ENCODE results near the gene HOXA7.

The HOXA7 gene

DNA sequence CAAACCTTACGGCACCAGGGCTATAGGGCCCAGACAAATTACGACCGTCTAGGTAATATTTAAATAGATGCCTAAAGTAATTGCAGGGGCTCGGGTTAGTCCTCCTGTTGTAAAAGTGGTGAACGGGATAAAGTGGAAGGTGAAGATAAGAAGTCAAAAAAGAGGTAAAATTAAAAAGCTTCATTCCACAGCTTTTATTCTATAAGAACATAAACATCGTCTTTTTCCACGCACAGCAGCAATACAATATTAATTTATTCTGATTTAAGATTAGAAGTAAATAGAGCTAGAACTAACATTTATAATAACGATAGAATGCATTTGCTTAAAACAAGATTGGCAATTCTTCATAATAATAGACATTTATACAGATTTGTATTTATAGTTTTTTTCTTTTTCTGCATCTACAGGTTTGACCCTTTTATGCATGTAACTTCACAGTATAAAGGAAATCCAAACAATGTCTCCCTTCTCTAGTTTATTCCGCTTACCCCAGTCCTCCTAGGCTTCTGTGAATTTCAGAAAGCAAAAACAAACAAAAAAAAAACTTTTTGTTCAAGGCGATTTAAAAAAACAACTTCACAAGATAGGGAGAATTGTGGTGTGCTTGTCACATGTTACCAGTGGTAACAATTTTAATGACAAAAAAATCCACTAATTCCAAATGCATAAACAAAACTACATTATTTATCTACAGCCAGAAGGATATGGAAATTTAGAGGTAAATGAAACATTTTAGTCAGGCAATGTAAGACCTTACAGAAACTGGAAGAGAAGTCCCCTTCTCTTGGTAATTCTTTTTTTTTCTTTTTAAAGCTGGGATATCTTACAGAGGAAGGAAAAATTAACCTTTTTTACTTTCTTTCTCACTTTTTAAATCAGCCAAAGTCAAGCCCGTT, 14.2 kb upstream of the HOXA7 start:
- DNase-seq (ENCODE audit: low spot score), result no peak

DNA sequence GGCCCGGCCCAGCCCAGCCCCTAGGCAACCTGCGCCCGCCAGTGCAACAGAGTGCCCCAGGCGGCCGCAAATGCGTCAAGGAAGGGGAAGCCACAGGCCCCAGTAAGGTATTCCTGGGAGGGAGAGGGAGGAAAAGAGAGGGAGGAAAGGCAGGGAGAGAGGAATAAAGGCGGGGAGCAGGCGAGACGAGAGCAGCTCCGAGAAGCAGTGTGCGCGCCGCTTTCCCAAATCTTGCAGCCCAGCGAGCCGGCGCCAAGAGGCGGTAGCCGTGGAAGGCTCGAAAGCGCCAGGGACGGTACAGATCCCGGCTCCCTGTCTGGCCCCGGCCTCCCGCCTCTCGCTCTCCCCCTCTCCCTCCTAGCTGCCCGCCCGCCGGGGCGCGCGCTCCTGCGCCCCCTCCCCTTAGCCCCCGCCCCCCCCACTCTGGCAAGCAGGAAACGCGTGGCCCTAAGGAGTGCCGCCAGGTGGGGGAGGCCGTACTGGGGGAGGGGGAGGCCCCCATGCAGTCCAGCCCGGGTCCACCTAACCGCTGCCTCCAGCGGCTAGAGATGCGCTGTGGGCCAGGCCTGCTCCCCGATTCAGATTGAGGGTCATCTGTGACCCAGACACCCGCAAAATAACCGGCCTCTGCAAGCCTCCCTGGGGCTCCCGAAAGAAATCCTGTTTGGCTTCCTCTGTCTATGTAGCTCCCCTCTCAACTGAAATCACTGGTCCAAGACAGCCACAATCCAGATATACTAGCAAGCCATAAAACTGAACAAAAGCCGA, 13.4 kb upstream of the HOXA7 start:
- no peak for DNase-seq (ENCODE audit: low spot score)

DNA sequence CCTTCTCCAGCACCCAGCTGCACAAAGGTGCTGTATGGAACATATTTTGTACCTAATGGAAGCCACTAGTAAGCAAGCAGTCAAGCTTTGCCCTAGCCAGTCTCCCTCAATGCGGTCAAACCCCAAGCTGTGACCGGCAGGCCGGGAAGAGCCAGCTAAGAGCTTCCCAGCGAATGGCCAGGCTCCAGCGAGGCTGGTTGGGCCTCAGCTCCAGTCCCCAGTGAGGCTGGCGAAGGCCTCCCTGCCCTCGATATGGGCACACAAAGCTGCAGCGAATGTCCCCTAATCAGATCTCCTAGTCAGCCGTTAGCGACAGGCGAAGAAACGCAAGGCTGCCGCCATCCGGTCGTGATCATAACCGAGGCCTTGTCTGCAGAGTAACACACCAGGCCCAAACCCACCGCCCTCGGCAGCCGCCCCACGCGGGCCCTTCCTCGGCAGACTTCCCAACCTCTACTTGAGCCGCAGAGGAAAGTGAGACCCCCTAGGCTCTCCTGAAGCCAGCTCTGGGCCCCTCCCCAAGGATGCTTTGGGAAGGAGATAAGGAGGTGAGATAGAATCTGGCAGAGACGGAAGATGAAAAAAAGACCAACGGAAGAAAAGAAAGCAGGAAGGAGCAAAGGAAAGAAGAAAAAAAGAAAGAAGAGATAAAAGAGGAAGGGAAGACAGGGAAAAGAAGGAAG, 11.9 kb upstream of the HOXA7 start:
- no peak for DNase-seq (ENCODE audit: low spot score)

- no peak for DNase-seq (ENCODE audit: low spot score)
These were observed 11.4 kb upstream of the HOXA7 start for GRCh38 chr7:27167916-27168264.

- DNase-seq (ENCODE audit: low spot score), result no peak
These were observed 10.3 kb upstream of the HOXA7 start for GRCh38 chr7:27166531-27167505.

GRCh38 chr7:27165996-27166530, 9.6 kb upstream of the HOXA7 start:
- no peak for DNase-seq (ENCODE audit: low spot score)

DNA sequence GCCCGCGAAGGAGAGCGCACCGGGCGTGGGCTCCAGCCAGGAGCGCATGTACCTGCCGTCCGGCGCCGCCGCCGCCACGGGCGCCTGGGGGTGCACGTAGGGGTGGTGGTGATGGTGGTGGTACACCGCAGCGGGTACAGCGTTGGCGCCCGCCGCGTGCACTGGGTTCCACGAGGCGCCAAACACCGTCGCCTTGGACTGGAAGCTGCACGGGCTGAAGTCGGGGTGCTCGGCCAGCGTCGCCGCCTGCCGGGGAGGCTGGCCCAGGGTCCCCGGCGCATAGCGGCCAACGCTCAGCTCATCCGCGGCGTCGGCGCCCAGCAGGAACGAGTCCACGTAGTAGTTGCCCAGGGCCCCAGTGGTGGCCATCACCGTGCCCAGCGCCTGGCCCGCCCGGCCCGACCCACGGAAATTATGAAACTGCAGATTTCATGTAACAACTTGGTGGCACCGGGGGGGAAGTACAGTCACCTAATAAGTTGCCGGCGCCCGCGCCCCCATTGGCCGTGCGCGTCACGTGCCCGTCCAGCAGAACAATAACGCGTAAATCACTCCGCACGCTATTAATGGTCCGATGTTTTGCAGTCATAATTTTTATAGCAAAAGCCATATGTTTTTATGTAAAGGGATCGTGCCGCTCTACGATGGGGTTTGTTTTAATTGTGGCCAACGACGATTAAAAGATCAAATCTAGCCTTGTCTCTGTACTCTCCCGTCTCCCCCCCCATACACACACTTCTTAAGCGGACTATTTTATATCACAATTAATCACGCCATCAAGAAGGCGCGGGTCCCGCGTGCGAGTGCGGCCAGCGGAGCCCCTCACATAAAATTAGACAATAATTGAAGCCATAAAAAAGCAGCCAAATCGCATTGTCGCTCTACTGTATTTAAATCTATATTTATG, 8.9 kb upstream of the HOXA7 start, which contains the start of gene HOXA9:
Gene HOXA9 (minus strand): TSS at position 449 of the 907 bp plus-strand sequence. CDS start 80 bp downstream, at position 369.
- DNase-seq (ENCODE audit: low spot score), result no peak

- no peak for DNase-seq (ENCODE audit: low spot score)
These were observed 8.1 kb upstream of the HOXA7 start for GRCh38 chr7:27164367-27165088.

DNA sequence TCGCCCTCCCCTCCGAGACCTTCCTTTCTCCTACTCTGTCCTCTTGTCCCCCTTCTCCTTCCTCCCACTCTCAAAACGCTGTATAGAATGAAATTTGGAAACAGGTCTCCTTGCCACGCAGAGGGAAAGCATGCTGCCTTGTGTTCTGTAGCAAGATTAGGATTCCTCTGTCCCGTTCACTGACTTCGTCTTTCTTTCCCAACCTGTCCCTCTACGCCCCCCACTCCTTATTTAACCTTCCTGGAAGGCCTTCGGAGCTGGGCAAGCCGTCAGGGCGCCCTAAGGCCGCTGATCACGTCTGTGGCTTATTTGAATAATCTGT, 7.5 kb upstream of the HOXA7 start:
- no peak for DNase-seq (ENCODE audit: low spot score)

GRCh38 chr7:27163288-27164044, 7.0 kb upstream of the HOXA7 start:
- no peak for DNase-seq (ENCODE audit: low spot score)

DNA sequence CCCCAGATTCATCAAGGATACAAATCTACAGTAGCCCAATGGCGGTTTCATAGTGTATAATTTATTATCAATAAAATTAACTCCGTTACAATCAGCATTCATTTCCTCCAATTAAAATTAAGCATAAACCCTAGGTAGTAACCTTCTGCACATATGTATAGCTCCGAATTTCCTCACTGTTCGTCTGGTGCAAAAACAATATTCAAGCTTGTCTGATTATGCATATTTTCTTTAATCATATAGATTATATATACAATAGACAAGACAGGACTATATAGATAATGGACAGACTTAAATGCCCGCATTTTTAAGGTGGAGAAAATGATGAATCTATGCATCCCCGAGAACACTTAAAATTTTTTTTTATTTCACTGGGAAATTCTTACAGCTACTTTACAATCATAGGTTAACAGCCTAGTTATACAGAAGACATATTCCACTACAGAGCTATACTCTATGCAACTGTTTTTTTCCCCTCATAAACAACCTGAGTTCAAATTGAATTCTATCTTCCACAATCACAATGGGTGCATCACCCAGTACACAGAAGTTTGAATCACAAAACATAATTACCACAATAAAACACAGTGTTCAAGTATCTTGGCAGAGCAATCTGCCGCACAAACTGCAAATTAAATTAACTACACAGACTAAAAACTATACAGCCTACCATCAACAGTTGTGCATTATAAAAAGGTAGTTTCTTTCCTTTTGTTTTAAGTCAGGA, 6.2 kb upstream of the HOXA7 start:
- DNase-seq (ENCODE audit: low spot score), result no peak

- no peak for DNase-seq (ENCODE audit: low spot score)
These were observed 5.5 kb upstream of the HOXA7 start for GRCh38 chr7:27161721-27162560.

DNA sequence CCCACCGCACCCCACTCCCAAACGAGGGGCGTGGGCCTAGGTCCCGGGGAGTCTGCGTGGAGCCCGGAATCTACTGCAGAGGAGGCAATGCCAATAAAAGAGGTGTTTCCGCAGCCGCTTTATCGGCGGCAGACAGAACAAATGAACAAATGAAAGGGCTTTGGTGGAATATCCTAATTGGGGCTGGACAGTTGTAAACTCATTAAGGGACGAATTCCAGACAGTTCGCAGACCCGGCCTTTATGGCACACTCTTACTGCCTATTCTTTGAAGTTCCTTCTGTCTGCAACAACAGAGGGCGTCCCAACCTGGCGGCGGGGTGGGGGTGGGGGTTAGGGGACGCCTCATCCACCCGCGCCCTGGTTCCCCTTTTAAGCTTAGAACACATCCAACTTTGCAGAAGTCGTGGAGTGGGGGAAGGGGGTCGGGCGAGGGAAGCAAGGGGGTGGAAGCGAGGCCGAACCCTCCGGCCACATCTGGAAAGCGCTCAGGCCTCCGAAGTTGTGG, 4.8 kb upstream of the HOXA7 start:
- DNase-seq (ENCODE audit: low spot score), result peak; percentile 12

GRCh38 chr7:27160546-27161213, 4.2 kb upstream of the HOXA7 start:
- DNase-seq (ENCODE audit: low spot score), result peak; percentile 57

- DNase-seq (ENCODE audit: low spot score), result no peak
These were observed 3.7 kb upstream of the HOXA7 start for GRCh38 chr7:27160145-27160545.

Data from globus pallidus (tissue), 1 donor.